CD4-positive, alpha-beta T cell treated with Interleukin-12 subunit alpha and Interleukin-12 subunit beta, for 1 hour (primary cell): ENCODE results near the gene FGR.

Experiments
- DNase-seq: peaks from one replicate; pipeline ENCODE4 v3.0.0-alpha.2; 2020

The FGR gene

GRCh38 chr1:27566462-27567145, 68.4 kb downstream of the FGR start:
- no peak for DNase-seq

GRCh38 chr1:27564710-27565649, 70.0 kb downstream of the FGR start:
- DNase-seq: no peak

DNA sequence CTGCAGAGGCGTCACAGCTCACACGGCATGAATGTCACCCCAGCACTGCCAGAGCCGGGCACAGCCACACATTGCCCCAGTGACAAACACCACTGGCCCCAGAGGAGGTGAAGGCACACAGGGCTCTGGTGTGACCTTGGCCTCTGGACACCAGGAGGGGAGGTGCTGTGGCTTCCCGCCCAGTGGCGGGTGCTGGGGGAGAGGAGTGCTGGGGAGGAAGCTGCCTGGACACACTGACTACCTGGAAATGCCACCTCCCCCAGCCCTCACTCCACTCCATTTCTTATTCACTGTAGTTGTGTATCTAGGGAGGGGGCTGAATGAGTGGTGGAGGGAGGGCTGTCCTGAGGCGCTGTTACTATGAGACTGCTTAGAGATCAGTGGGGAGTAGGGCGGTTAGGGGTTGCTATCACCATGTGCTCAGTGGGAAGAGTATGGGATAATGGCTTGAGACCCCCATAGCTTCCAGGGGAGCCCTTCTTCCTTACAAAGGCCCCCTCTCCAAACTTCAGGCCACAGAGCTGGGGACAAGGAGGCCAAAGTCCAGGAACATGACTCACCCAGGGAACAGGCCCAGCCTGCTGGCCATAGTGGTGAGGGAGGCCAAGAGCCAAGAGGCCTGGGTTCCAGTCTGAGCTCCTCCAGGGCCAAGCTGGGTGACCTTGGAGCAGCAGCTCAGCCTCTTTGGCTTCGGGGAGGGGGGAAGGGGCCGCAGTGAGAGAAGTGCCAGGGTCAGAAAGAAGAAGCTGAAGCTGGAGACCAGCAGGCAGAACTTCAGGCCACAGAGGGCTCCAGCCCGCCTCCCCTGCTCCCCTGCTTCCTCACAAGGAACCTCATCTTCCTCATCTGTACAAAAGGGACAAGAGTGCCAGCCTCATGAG, 71.2 kb downstream of the FGR start:
- no peak for DNase-seq

DNA sequence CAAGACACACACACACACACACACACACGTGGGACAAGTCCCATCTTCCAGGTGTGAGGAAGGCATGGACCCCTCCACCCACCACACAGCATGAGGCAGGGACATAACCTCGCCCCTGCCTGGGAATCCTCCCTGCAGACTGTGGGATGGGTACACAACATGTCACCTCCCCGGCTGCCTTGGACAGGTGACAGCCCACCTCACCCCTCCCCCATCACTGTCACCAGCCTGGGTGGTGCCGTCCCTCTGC, 71.7 kb downstream of the FGR start:
- DNase-seq: no peak

DNA sequence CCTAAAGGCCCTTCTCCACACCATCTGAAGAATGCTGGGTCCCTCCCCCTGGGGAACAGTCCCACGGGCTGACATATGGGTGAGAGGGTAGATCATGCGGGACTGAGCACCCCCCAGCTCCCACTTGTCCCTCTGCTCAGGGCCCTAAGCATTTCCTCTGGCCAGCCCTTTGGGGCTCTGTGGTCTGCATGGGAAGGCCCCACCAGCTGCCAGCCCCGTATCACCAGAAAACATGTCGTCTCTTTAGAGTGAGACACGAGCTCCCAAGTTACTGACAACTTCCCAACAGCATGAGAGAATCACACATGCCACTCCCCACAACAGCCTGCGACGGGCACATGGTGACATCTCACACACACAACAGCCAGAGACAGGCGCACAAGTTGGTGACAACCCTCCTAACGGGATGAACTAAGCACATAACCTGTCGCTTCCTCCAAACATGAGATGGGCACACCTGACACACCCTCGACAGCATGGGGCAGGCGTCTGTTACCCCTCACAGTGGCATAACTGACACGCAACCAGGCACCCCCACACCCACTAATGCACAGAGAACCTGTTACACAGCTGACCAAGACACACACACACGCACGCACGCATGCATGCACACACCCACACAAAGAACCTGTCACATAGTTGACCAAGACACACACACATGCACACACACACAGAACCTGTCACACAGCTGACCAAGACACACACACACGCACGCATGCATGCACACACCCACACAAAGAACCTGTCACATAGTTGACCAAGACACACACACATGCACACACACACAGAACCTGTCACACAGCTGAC, 72.2 kb downstream of the FGR start:
- DNase-seq: no peak
